ENCODE data around the gene WDR12. TPM values are rescaled to one million over a fixed set of nuclear protein-coding genes. Genes with fewer than 3 reads are reported as not detected.

WDR12 gene
- total RNA-seq, 1 experiment from 2014 or later = 140 TPM

DNA sequence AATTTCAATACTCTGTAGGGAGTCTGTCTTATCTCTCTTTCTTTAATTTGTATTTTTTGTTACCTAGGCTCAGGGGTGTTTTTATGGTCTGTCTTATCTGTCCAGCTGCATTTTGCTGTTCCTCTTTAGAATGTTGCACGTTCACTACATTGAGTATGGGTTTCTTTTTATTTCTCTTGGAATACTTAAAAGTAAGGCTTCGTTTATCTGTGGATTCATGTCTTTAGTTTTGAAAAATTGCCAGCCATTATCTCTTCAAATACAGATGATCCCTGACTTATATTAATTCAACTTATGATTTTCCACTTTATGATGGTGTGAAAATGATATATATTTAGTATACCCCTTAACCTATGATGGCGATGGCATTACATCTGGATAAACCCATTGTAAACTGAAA is 27.5 kb upstream of the WDR12 start:
- no TSS peak for BruUV-seq (replicated peaks)
- POLR2A ChIA-PET = no interaction called here

GRCh38 chr2:202934456-202934855 is 23.0 kb upstream of the WDR12 start:
- BruUV-seq (replicated peaks) = no TSS peak
- Histone ChIP-seq H3K27me3 (ENCODE audit: insufficient read depth, low read length) (no peaks in the 10 kb centered on the region), H3K79me2 (ENCODE audit: insufficient read depth, low read length) (no peaks in the 10 kb centered on the region), H3K36me3 (ENCODE audit: control insufficient read depth in 1 of 2, insufficient read depth in 2 of 2, low read length in 2 of 2) (no peaks in the 10 kb centered on the region), H3K9ac (ENCODE audit: low read length) (no peak overlapping the region), H3K4me2 (ENCODE audit: low read length) (no peak overlapping the region), H4K20me1 (ENCODE audit: insufficient read depth) (no peaks in the 10 kb centered on the region), H3K9me3 (ENCODE audit: control insufficient read depth in 1 of 2, insufficient read depth in 1 of 2, low read depth in 1 of 2, low read length in 2 of 2) (no peaks in the 10 kb centered on the region), H3K4me3 (replicated peaks in 1 of 2; ENCODE audit: low read depth in 1 of 2, low read length in 2 of 2) (no peak overlapping the region), H3K27ac (ENCODE audit: low read depth, low read length) (no peak overlapping the region), H2AFZ (ENCODE audit: low read depth, low read length, poor library complexity, severe bottlenecking) (no peak overlapping the region), H3K4me1 (ENCODE audit: control insufficient read depth in 1 of 2, insufficient read depth in 2 of 2, low read length in 2 of 2) (peaks cover 0 to 3% of the 10 kb centered on the region in 2 experiments; a peak in 2 of 4 replicates), H3K9me2 (ENCODE audit: insufficient read depth) (no peaks in the 10 kb centered on the region)
- TF ChIP-seq REST (IDR thresholded peaks at IDR 0.05; ENCODE audit: low read depth) (no peak), POLR2AphosphoS5 (IDR thresholded peaks at IDR 0.05; ENCODE audit: low read depth, low read length) (no peak), POLR2A (IDR thresholded peaks at IDR 0.05; ENCODE audit: borderline replicate concordance, extremely low read depth, insufficient read depth, insufficient read length) (no peak), SP1 (IDR thresholded peaks at IDR 0.05; ENCODE audit: low read depth) (no peak), EZH2phosphoT487 (IDR thresholded peaks at IDR 0.05; ENCODE audit: borderline replicate concordance) (no peak), CEBPB (IDR thresholded peaks at IDR 0.05; ENCODE audit: low read depth) (no peak), SIN3A (IDR thresholded peaks at IDR 0.05; ENCODE audit: low read depth) (no peak), ZFX (IDR thresholded peaks at IDR 0.05) (no peak), ZNF274 (IDR thresholded peaks at IDR 0.05; ENCODE audit: low read depth, low read length) (no peak), JUND (IDR thresholded peaks at IDR 0.05) (no peak), FOSL1 (IDR thresholded peaks at IDR 0.05; ENCODE audit: low read depth) (no peak), RAD21 (IDR thresholded peaks at IDR 0.05; ENCODE audit: low read depth) (no peak), CTCF (IDR thresholded peaks at IDR 0.05 in 2 of 3, conservative IDR thresholded peaks at IDR 0.05 in 1 of 3; ENCODE audit: borderline replicate concordance in 1 of 3, insufficient read depth in 1 of 3, low read depth in 2 of 3, low read length in 2 of 3) (no peak)
- intact Hi-C loops (cut with micrococcal nuclease) = no loop called here
- CTCF ChIA-PET = no interaction called here
- RAD21 ChIA-PET (ENCODE audit: low non-redundant PET in 1 of 2, low total read pairs in 2 of 2, uncharacterized antibody in 2 of 2, unreplicated experiment in 2 of 2) = no interaction called here
- DNase-seq (ENCODE audit: low read depth, low spot score) = no peak
- POLR2A ChIA-PET = no interaction called here
- ATAC-seq = no peak

More for the DNA sequence above, 27.5 kb upstream of the WDR12 start:
- Histone ChIP-seq H3K79me2 (ENCODE audit: insufficient read depth, low read length) (no peaks in the 10 kb centered on the region), H2AFZ (ENCODE audit: low read depth, low read length, poor library complexity, severe bottlenecking) (no peak overlapping the region), H3K36me3 (ENCODE audit: control insufficient read depth in 1 of 2, insufficient read depth in 2 of 2, low read length in 2 of 2) (no peaks in the 10 kb centered on the region), H3K9me2 (ENCODE audit: insufficient read depth) (no peaks in the 10 kb centered on the region), H3K4me1 (ENCODE audit: control insufficient read depth in 1 of 2, insufficient read depth in 2 of 2, low read length in 2 of 2) (peaks cover 0 to 3% of the 10 kb centered on the region in 2 experiments; a peak in 2 of 4 replicates), H3K27ac (ENCODE audit: low read depth, low read length) (no peak overlapping the region), H3K4me3 (replicated peaks in 1 of 2; ENCODE audit: low read depth in 1 of 2, low read length in 2 of 2) (no peak overlapping the region), H3K4me2 (ENCODE audit: low read length) (no peak overlapping the region), H4K20me1 (ENCODE audit: insufficient read depth) (no peaks in the 10 kb centered on the region), H3K9ac (ENCODE audit: low read length) (no peak overlapping the region), H3K27me3 (ENCODE audit: insufficient read depth, low read length) (no peaks in the 10 kb centered on the region), H3K9me3 (ENCODE audit: control insufficient read depth in 1 of 2, insufficient read depth in 1 of 2, low read depth in 1 of 2, low read length in 2 of 2) (no peaks in the 10 kb centered on the region)
- DNase-seq (ENCODE audit: low read depth, low spot score) (no peak), ATAC-seq (no peak)
- CTCF ChIA-PET = no interaction called here
- RAD21 ChIA-PET (ENCODE audit: low non-redundant PET in 1 of 2, low total read pairs in 2 of 2, uncharacterized antibody in 2 of 2, unreplicated experiment in 2 of 2) = no interaction called here
- TF ChIP-seq EZH2 (IDR thresholded peaks at IDR 0.05) (no peak), ZNF274 (IDR thresholded peaks at IDR 0.05; ENCODE audit: low read depth, low read length) (no peak), SP1 (IDR thresholded peaks at IDR 0.05; ENCODE audit: low read depth) (no peak), CEBPB (IDR thresholded peaks at IDR 0.05; ENCODE audit: low read depth) (no peak), JUND (IDR thresholded peaks at IDR 0.05) (no peak), SRF (IDR thresholded peaks at IDR 0.05; ENCODE audit: low read depth) (no peak), ZFX (IDR thresholded peaks at IDR 0.05) (no peak)
- intact Hi-C loops (cut with micrococcal nuclease) = no loop called here

All from HCT116 (cell line).